ENCODE data around the gene EPHA7.

- no peak for TF ChIP-seq ZNF800 (CRISPR knock-in tag; IDR thresholded peaks at IDR 0.05)
- TF ChIP-seq CTCF (CRISPR knock-in tag; IDR thresholded peaks at IDR 0.05) = no peak
- TF ChIP-seq ELF1 (CRISPR knock-in tag; IDR thresholded peaks at IDR 0.05) = no peak
Observed at GRCh38 chr6:93235775-93236174, 183.6 kb downstream of the EPHA7 start.
